NCI-H1436 (cell line): ENCODE measurements around the gene ARMC7.
"Not testable (repeated sequence)": the region's sequence is repeated elsewhere in the genome, so short reads cannot be mapped to it uniquely, and the experiment has no call there.

ENCODE experiments used
- DNase-seq: peaks from one replicate; lab custom pipeline; 2025; lab: John Stamatoyannopoulos, UW

Gene ARMC7

GRCh38 chr17:75109407-75110233 lies at the start of gene ARMC7:
Gene ARMC7, plus strand, starts transcription at chr17:75109969. Its CDS starts 320 bp downstream, at chr17:75110289.
- DNase-seq: peak; percentile 91

GRCh38 chr17:75060434-75061054 lies 49.2 kb upstream of the ARMC7 start:
- no peak for DNase-seq

- DNase-seq: no peak
Measured at GRCh38 chr17:75061055-75061438, 48.7 kb upstream of the ARMC7 start.

GRCh38 chr17:75061618-75062017 lies 48.2 kb upstream of the ARMC7 start:
- no peak for DNase-seq

GRCh38 chr17:75063201-75063600 lies 46.6 kb upstream of the ARMC7 start:
- no peak for DNase-seq

- no peak for DNase-seq
Measured at GRCh38 chr17:75063626-75064025, 46.1 kb upstream of the ARMC7 start.

GRCh38 chr17:75064040-75064439 lies 45.7 kb upstream of the ARMC7 start:
- DNase-seq: no peak

- no peak for DNase-seq
Measured at GRCh38 chr17:75064460-75064859, 45.3 kb upstream of the ARMC7 start.

- no peak for DNase-seq
Measured at GRCh38 chr17:75064867-75065561, 44.8 kb upstream of the ARMC7 start.

- no peak for DNase-seq
Measured at GRCh38 chr17:75065562-75066151, 44.1 kb upstream of the ARMC7 start.

- no peak for DNase-seq
Measured at GRCh38 chr17:75067856-75068255, 41.9 kb upstream of the ARMC7 start.

- DNase-seq: no peak
Measured at GRCh38 chr17:75068750-75069149, 41.0 kb upstream of the ARMC7 start.

GRCh38 chr17:75069783-75070182 lies 40.0 kb upstream of the ARMC7 start:
- DNase-seq: no peak

GRCh38 chr17:75071478-75072271 lies 38.1 kb upstream of the ARMC7 start:
- DNase-seq: not testable (repeated sequence)

- not testable (repeated sequence) for DNase-seq
Measured at GRCh38 chr17:75072909-75073308, 36.9 kb upstream of the ARMC7 start.

GRCh38 chr17:75073618-75074047 lies 36.1 kb upstream of the ARMC7 start:
- no peak for DNase-seq

- no peak for DNase-seq
Measured at GRCh38 chr17:75074532-75074931, 35.2 kb upstream of the ARMC7 start.

GRCh38 chr17:75075597-75076336 lies 34.0 kb upstream of the ARMC7 start:
- no peak for DNase-seq

GRCh38 chr17:75077072-75077495 lies 32.7 kb upstream of the ARMC7 start:
- DNase-seq: no peak

- no peak for DNase-seq
Measured at GRCh38 chr17:75077496-75078283, 32.1 kb upstream of the ARMC7 start.
